Measurements from ENCODE around the gene PIN4.
A peak's percentile ranks its signal among the peaks of the same experiment; 100 is the strongest.
"Not testable (repeated sequence)": the region's sequence is repeated elsewhere in the genome, so short reads cannot be mapped to it uniquely, and the experiment has no call there.

The PIN4 gene

GRCh38 chrX:72202792-72203401, 21.3 kb downstream of the PIN4 start:
- no peak for DNase-seq (ENCODE audit: low read depth in 2 of 2)

- no peak for DNase-seq (ENCODE audit: low read depth in 2 of 2)
These were observed 21.9 kb downstream of the PIN4 start for GRCh38 chrX:72203421-72203820.

- no peak for DNase-seq (ENCODE audit: low read depth in 2 of 2)
These were observed 24.1 kb downstream of the PIN4 start for GRCh38 chrX:72205706-72206105.

- DNase-seq (ENCODE audit: low read depth in 2 of 2): no peak
These were observed 25.8 kb downstream of the PIN4 start for GRCh38 chrX:72207366-72207765.

- no peak for DNase-seq (ENCODE audit: low read depth in 2 of 2)
These were observed 26.7 kb downstream of the PIN4 start for GRCh38 chrX:72208126-72208800.

GRCh38 chrX:72216973-72217372, 35.4 kb downstream of the PIN4 start:
- no peak for DNase-seq (ENCODE audit: low read depth in 2 of 2)

- DNase-seq (ENCODE audit: low read depth in 2 of 2): not testable (repeated sequence)
These were observed 38.8 kb downstream of the PIN4 start for GRCh38 chrX:72220375-72220774.

GRCh38 chrX:72230290-72230689, 48.7 kb downstream of the PIN4 start:
- no peak for DNase-seq (ENCODE audit: low read depth in 2 of 2)

GRCh38 chrX:72236841-72237240, 55.3 kb downstream of the PIN4 start:
- DNase-seq (ENCODE audit: low read depth in 2 of 2): no peak

- DNase-seq (ENCODE audit: low read depth in 2 of 2): no peak
These were observed 56.6 kb downstream of the PIN4 start for GRCh38 chrX:72238183-72238582.

- DNase-seq (ENCODE audit: low read depth in 2 of 2): peak; percentile 50 to 53
These were observed 57.3 kb downstream of the PIN4 start, which contains the start of gene ERCC6L for GRCh38 chrX:72238721-72239475. TSS of gene ERCC6L (minus strand) at chrX:72239027. CDS start at chrX:72238911, 116 bp downstream.

- DNase-seq (ENCODE audit: low read depth in 2 of 2): no peak
These were observed 59.4 kb downstream of the PIN4 start for GRCh38 chrX:72240976-72241375.

GRCh38 chrX:72243472-72243871, 61.9 kb downstream of the PIN4 start:
- no peak for DNase-seq (ENCODE audit: low read depth in 2 of 2)

- DNase-seq (ENCODE audit: low read depth in 2 of 2): no peak
These were observed 64.0 kb downstream of the PIN4 start for GRCh38 chrX:72245461-72246089.

GRCh38 chrX:72247206-72247942, 65.8 kb downstream of the PIN4 start:
- no peak for DNase-seq (ENCODE audit: low read depth in 2 of 2)
